SK-MEL-5 (cell line): ENCODE results near the gene SPAG6. TPM values are rescaled to one million over a fixed set of nuclear protein-coding genes. Genes with fewer than 3 reads are reported as not detected.
"Not testable (repeated sequence)": the region's sequence is repeated elsewhere in the genome, so short reads cannot be mapped to it uniquely, and the experiment has no call there.

Experiments
- DNase-seq: peaks from one replicate; pipeline ENCODE4 v3.0.0-alpha.2; 2016; ENCODE audit warnings: low read depth, low spot score
- in situ Hi-C: cut with HindIII; loops from 2 replicates; pipeline ENCODE4 v1.10.0; 2016; ENCODE audit warnings: low sequenced_read_pairs, high pct_unique_total_duplicates, low pct_unique_long_range_greater_than_20kb
- polyA plus RNA-seq, 2 experiments: library from polyadenylated mRNA; depleted of rRNA; stranded (reverse); fragments of >200 nt; gene quantifications; 2 replicates each; pipeline ENCODE4 v1.2.3, GENCODE V29; 2015
- total RNA-seq: library from RNA; depleted of rRNA; stranded (reverse); fragments of >200 nt; shearing (Covaris generic); gene quantifications from 2 replicates; pipeline ENCODE4 v1.2.3, GENCODE V29; 2014; rRNA removed

SPAG6 gene
- not detected in 2 replicates for total RNA-seq
- polyA plus RNA-seq (2015; cell fraction: cytosol; rRNA removed) = 0.05 and 0.28 TPM in 2 replicates
- polyA plus RNA-seq (2015; cell fraction: nucleus; rRNA removed) = not detected in 2 replicates

GRCh38 chr10:22345301-22346095, at the start of gene SPAG6:
TSS of gene SPAG6 (plus strand) at chr10:22345496. CDS start at chr10:22345612, 116 bp downstream.
- no peak for DNase-seq
- in situ Hi-C loops = no loop called here

DNA sequence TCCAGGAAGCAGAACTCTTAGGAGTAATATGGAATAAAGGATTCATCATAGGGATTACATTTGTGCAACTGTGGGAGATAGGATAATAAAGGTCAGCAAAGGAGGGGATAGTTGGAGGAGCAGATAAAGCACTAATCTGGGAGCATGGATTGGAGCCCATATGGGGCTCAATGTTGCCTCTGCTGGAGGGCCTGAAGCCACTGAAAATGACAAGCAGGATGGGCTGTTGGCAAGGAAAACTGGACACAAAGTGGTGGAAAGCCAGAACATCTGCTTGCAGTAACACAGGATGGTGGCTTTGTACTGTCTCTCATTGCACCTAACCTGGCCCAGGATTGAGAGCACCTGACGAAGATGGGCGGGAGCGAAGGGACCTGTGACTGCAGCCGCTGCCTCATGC, 44.1 kb upstream of the SPAG6 start:
- in situ Hi-C loops = no loop called here
- DNase-seq = peak; percentile 11

DNA sequence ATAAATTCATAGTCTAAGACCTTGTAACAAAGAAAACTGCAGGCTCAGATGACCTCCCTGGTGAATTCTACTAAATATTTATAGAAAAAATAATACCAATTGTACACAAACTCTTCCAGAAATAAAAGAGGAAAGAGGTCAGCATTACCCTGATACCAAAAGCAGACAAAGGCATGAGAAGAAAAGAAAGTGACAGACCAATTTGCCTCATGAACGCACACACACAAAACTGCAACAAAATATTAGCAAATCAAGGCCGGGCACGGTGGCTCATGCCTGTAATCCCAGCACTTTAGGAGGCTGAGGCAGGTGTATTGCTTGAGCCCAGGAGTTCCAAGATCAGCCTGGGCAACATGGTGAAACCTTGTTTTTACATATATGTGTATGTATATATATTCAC, 41.8 kb upstream of the SPAG6 start:
- DNase-seq = no peak
- in situ Hi-C loops = no loop called here

GRCh38 chr10:22305721-22306120, 39.6 kb upstream of the SPAG6 start:
- no peak for DNase-seq
- in situ Hi-C loops = no loop called here

DNA sequence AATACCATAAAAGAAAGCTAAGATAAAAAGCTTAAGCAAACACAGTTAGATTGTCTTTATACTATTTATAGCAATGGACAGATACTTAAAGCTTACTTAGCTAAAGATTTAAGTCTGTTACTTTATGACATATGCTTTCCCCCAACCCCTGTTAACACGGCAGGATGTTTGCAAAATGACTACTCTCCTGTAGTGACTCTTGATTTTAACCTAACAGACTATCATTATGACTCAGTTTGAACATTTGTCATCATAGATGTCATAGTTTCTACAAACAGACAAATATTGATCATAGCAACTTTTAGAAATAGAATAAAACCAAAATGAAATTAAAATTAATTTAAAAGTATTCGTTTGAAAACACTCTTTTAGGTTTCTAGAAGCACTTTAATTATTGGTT, 36.9 kb upstream of the SPAG6 start:
- in situ Hi-C loops = no loop called here

GRCh38 chr10:22309180-22310000, 35.9 kb upstream of the SPAG6 start:
- in situ Hi-C loops = no loop called here
- DNase-seq = no peak

More for the DNA sequence above, 36.9 kb upstream of the SPAG6 start:
- no peak for DNase-seq

GRCh38 chr10:22310012-22310411, 35.3 kb upstream of the SPAG6 start:
- DNase-seq = not testable (repeated sequence)
- in situ Hi-C loops = loop anchor here (10.0 kb wide), 1 partner anchor 65 kb away; no protein-coding TSS in a partner anchor

GRCh38 chr10:22310928-22311327, 34.4 kb upstream of the SPAG6 start:
- DNase-seq = no peak
- in situ Hi-C loops = loop anchor here (10.0 kb wide), 1 partner anchor 66 kb away; no protein-coding TSS in a partner anchor

GRCh38 chr10:22314852-22315251, 30.4 kb upstream of the SPAG6 start:
- in situ Hi-C loops = loop anchor here (10.0 kb wide), 1 partner anchor 70 kb away; no protein-coding TSS in a partner anchor
- DNase-seq = no peak

DNA sequence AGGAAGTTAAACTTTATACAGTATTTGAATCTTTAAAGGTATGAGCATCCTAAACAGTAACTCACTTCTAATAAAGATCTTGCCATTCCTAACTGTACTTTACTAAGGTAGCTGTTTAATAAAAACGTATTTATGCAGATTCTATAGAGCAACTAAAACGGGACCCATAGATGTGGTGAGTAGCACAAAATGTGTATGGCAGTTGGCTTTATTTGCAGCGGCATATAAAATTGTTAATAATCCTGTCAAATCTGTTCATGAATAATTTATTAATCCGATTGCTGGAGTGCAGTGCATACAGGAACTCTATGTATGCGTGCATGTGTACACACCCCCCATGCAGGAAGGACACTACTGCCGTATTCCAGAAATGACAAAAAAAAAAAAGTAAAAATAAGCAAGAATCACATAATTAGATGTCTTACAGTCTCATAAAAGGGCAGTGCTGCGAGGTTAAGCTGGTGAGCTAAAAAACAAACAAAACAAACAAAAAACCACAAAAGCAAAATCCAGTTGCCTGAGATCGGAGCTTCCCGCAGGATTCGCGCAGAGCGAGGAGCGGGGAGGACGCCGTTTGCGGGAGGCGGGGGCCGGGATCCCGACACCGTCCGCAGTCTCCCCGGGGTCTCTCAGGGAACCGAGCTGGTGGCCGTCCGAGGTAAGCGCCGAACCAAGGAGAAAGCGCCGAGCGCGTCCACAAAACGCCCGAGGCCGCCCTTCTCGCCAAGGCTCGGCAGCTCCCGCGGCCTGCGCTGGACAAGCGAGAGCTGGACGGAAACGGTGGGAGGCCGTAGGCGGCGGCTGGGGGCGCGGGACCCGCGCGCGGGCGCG, 29.6 kb upstream of the SPAG6 start:
- no peak for DNase-seq
- in situ Hi-C loops = loop anchor here (10.0 kb wide), 1 partner anchor 71 kb away; no protein-coding TSS in a partner anchor

DNA sequence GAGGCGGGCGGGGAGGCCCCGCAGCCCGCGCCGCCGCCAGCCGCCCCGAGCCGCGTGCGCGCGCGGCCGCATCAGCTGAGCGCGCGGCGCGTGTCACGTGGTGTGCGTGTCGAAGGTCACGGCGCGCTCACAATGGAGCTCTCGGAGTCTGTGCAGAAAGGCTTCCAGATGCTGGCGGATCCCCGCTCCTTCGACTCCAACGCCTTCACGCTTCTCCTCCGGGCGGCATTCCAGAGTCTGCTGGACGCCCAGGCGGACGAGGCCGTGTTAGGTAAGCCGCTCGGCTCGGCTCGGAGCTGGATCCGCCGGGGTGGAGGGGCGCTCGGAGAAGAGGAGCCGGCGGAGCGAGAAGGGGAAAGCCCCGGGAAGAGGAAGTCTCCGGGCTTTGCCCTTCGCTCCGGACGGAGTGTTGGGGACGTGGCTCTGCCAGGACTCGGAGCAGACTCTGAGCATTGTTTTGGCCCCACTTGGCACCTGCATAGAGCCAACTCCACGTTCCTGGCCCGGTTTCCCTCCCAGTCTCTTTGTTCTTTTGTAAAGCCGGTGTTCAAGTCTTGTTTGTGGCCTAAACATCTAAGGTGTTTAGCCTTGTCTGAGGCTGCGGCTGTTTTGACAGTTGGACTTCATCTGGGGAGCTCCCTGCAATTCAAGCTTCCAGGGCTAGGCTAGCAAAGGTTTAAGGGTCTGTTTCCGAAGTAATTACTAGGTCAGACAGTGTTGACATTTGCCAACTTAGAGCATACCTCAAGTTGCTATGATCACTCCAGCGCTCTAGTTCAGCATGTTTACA, 28.8 kb upstream of the SPAG6 start, which contains the start of gene COMMD3:
Gene COMMD3, plus strand, starts transcription at position 103 of the 790 bp plus-strand sequence. Its CDS starts 30 bp downstream, at position 133.
- DNase-seq = peak; percentile 80
- in situ Hi-C loops = loop anchor here (10.0 kb wide), 1 partner anchor 72 kb away; no protein-coding TSS in a partner anchor

GRCh38 chr10:22317076-22317370, 28.3 kb upstream of the SPAG6 start:
- in situ Hi-C loops = loop anchor here (10.0 kb wide), 1 partner anchor 72 kb away; no protein-coding TSS in a partner anchor
- DNase-seq = no peak

DNA sequence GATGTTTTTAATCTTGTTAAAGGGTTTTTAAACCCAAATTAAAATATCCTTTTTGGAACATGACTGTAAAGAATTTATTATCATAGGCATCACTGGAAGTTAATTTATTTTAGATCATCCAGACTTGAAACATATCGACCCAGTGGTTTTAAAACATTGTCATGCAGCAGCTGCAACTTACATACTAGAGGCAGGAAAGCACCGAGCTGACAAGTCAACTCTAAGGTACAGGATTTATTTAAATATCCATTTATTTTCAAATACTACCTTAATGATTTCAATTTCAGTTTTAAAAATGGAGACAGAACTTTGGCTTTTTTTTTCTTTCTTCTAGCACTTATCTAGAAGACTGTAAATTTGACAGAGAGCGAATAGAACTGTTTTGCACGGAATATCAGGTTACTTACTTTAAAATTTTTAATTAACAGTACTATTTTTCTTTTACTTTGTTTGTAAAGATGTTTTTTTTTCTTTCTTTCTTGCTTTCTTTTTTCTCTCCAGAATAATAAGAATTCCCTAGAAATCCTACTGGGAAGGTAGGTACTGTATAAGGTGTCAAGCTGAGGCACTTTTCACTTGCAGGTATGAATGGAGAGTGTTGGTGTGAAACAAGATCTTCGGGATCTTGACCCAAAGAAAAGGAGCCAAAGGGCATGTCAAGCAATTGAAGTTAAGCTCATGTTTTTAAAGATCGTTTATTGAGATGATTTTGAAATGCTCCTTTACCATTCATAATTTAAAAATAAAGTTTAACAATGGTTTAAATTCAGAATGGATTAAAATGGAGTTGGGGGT, 27.3 kb upstream of the SPAG6 start:
- no peak for DNase-seq
- in situ Hi-C loops = loop anchor here (10.0 kb wide), 1 partner anchor 73 kb away; no protein-coding TSS in a partner anchor

DNA sequence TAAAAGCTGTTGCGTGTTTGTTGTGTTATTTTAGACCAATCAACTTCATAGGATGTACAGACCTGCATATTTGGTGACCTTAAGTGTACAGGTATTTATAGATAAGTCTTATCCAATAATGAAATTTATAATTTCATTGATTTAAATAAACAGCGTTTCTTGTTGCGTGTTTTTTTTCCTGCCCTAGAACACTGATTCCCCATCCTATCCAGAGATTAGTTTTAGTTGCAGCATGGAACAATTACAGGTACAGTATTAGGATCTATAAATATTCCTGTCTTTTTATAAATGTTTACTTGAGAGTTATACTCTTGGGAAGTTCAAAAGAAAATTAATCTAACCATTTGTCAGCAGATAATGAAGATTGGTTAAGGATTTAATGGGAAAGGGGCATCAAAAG, 26.5 kb upstream of the SPAG6 start:
- in situ Hi-C loops = loop anchor here (10.0 kb wide), 1 partner anchor 74 kb away; no protein-coding TSS in a partner anchor
- DNase-seq = no peak

DNA sequence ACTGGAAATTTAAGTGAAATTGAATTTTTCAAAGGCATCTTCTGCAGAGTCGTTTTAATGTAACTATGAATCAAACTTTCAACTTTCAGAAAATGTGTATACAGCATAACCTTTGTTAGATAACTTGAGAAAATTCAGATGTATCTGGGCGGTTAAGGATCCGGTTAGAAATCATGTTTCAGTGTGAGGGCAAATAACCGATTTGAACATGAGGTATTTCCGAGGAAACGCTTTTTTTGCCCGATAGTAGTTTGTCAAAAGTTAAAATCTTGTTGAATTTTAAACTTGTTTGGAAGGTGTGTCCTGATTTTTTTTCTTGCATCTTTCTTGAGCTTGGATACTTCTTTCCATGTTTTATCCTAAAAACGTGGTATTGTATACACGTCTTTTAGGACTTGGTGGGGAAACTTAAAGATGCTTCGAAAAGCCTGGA, 25.7 kb upstream of the SPAG6 start:
- DNase-seq = no peak
- in situ Hi-C loops = loop anchor here (10.0 kb wide), 1 partner anchor 75 kb away; no protein-coding TSS in a partner anchor
